Neuronal stem cell (in vitro differentiated cells): ENCODE data around the gene RSPO4.
A peak's percentile ranks its signal among the peaks of the same experiment; 100 is the strongest.
"Not testable (repeated sequence)": the region's sequence is repeated elsewhere in the genome, so short reads cannot be mapped to it uniquely, and the experiment has no call there.

Source experiments
- DNase-seq: peaks from one replicate; pipeline ENCODE4 v3.0.0-alpha.2; 2013; ENCODE audit warnings: low spot score
- H2AFZ ChIP-seq: one replicate; pipeline ENCODE4 v1.6.1; 2013; ENCODE audit warnings: mild to moderate bottlenecking, low read length, inconsistent platforms
- H2AK5ac ChIP-seq: 2 replicates; pipeline ENCODE4 v1.6.1; 2013; ENCODE audit warnings: low read depth, mild to moderate bottlenecking, inconsistent platforms, low read length, moderate library complexity, mixed read lengths
- H2BK120ac ChIP-seq: 2 replicates; pipeline ENCODE4 v1.6.1; 2013; ENCODE audit warnings: low read depth, mild to moderate bottlenecking, inconsistent platforms, low read length, moderate library complexity, mixed read lengths
- H2BK12ac ChIP-seq: one replicate; pipeline ENCODE4 v1.6.1; 2013; ENCODE audit warnings: low read length, inconsistent platforms
- H2BK15ac ChIP-seq: 2 replicates; pipeline ENCODE4 v1.6.1; 2013; ENCODE audit warnings: mild to moderate bottlenecking, low read length, inconsistent platforms, mixed read lengths
- H2BK5ac ChIP-seq: one replicate; pipeline ENCODE4 v1.6.1; 2013; ENCODE audit warnings: inconsistent platforms, mild to moderate bottlenecking, low read length, moderate library complexity
- H3K14ac ChIP-seq: one replicate; pipeline ENCODE4 v1.6.1; 2013; ENCODE audit warnings: low read length, inconsistent platforms
- H3K18ac ChIP-seq: 2 replicates; pipeline ENCODE4 v1.6.1; 2013; ENCODE audit warnings: low read length, inconsistent platforms
- H3K23ac ChIP-seq: 2 replicates; pipeline ENCODE4 v1.6.1; 2013; ENCODE audit warnings: low read depth, mild to moderate bottlenecking, mixed read lengths, low read length, inconsistent platforms; ENCODE audit not compliant: poor library complexity
- H3K27ac ChIP-seq: replicated peaks from 3 replicates; pipeline ENCODE4 v1.5.1; 2013; ENCODE audit warnings: low read length, inconsistent platforms
- H3K27me3 ChIP-seq, 3 experiments: 2 replicates each; pipeline ENCODE4 v1.6.1; 2013; ENCODE audit warnings: low read length in 3 of 3, mild to moderate bottlenecking in 2 of 3, inconsistent platforms in 1 of 3, low read depth in 1 of 3, mixed read lengths in 1 of 3, moderate library complexity in 1 of 3; ENCODE audit not compliant: control insufficient read depth in 3 of 3, insufficient read depth in 3 of 3
- H3K36me3 ChIP-seq, 2 donors: replicated peaks in 1 of 2; 2 replicates each; pipeline ENCODE4 v1.6.1; 2013; ENCODE audit warnings: low read length in 2 of 2; ENCODE audit not compliant: control insufficient read depth in 2 of 2, insufficient read depth in 2 of 2
- H3K4ac ChIP-seq: 2 replicates; pipeline ENCODE4 v1.6.1; 2013; ENCODE audit warnings: inconsistent platforms, mild to moderate bottlenecking, low read length, moderate library complexity
- H3K4me1 ChIP-seq, 2 donors: 1 replicate in 1 of 2; 2 replicates in 1 of 2; pipeline ENCODE4 v1.6.1; 2013; ENCODE audit warnings: low read length in 2 of 2, low read depth in 1 of 2; ENCODE audit not compliant: control insufficient read depth in 2 of 2, insufficient read depth in 1 of 2
- H3K4me2 ChIP-seq: one replicate; pipeline ENCODE4 v1.6.1; 2013; ENCODE audit warnings: mild to moderate bottlenecking, low read length, inconsistent platforms; ENCODE audit not compliant: insufficient read depth, poor library complexity, severe bottlenecking
- H3K4me3 ChIP-seq, 2 donors: 2 replicates each; pipeline ENCODE4 v1.5.1; 2013; ENCODE audit warnings: low read length in 2 of 2, mild to moderate bottlenecking in 2 of 2, inconsistent platforms in 1 of 2, moderate library complexity in 1 of 2
- H3K79me1 ChIP-seq: one replicate; pipeline ENCODE4 v1.6.1; 2013; ENCODE audit warnings: low read depth, mild to moderate bottlenecking, inconsistent platforms, low read length, moderate library complexity
- H3K9ac ChIP-seq: one replicate; pipeline ENCODE4 v1.6.1; 2013; ENCODE audit warnings: mild to moderate bottlenecking, low read depth, low read length, inconsistent platforms; ENCODE audit not compliant: poor library complexity
- H3K9me3 ChIP-seq, 2 donors: replicated peaks in 1 of 2; 2 replicates each; pipeline versions ENCODE3 to v1.6.1; 2013; ENCODE audit warnings: low read length in 2 of 2, mild to moderate bottlenecking in 2 of 2, inconsistent platforms in 1 of 2, low read depth in 1 of 2, mixed read lengths in 1 of 2, moderate library complexity in 1 of 2; ENCODE audit not compliant: control insufficient read depth in 2 of 2, insufficient read depth in 1 of 2
- H4K8ac ChIP-seq: one replicate; pipeline ENCODE4 v1.6.1; 2013; ENCODE audit warnings: low read depth, mild to moderate bottlenecking, inconsistent platforms, low read length, moderate library complexity
- H4K91ac ChIP-seq: one replicate; pipeline ENCODE4 v1.6.1; 2013; ENCODE audit warnings: low read length, low read depth, mild to moderate bottlenecking, inconsistent platforms; ENCODE audit not compliant: poor library complexity
- WGBS, 2 donors: extraction: QIAGEN DNeasy Blood & Tissue Kit; methylation state at CpG; one replicate each; pipeline ENCODE4 v1.1.7; 2013; ENCODE audit warnings: missing lambda C conversion rate in 2 of 2, mixed read lengths in 1 of 2; ENCODE audit not compliant: insufficient read length in 2 of 2, insufficient replicate concordance in 1 of 2; ENCODE audit errors: extremely low coverage in 2 of 2; 5-methylcytosine and 5-hydroxymethylcytosine counted together

RSPO4 gene

DNA sequence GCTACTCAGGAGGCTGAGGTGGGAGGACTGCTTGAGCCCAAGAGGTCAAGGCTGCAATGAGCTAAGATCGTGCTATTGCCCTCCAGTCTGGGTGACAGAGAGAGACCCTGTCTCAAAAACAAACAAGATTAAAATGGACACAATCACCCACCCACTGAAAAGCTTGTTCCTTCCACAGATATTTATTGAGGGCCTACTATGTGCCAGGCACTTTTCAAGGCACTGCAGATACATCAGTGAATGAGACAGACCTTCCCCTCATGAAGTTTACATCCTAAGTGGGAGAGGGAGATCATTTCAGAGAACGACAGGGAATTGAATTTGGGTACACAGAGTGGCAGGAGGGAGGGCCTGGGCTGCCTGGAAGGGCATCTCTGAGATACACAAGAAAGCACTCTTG is 14.4 kb downstream of the RSPO4 start:
- Histone ChIP-seq H3K27me3 (peaks cover 0 to 38% (median 2%) of the 10 kb centered on the region in 3 experiments), H3K4me3 (no peak overlapping the region), H3K9ac (no peak overlapping the region), H2BK5ac (no peak overlapping the region), H3K4me1 (peaks cover 0 to 2% of the 10 kb centered on the region in 2 donors), H4K91ac (no peak overlapping the region), H2BK12ac (no peak overlapping the region), H3K4ac (no peak overlapping the region), H3K14ac (no peak overlapping the region), H3K4me2 (no peak overlapping the region), H4K8ac (no peak overlapping the region), H3K36me3 (no peaks in the 10 kb centered on the region), H3K79me1 (no peaks in the 10 kb centered on the region), H2AK5ac (no peak overlapping the region), H3K23ac (no peak overlapping the region), H2BK120ac (no peak overlapping the region), H2AFZ (no peak overlapping the region), H2BK15ac (peak overlapping the region; percentile 75), H3K27ac (no peak overlapping the region), H3K9me3 (no peaks in the 10 kb centered on the region), H3K18ac (no peak overlapping the region)
- no CpG with 5 or more reads among the region's 2 CpGs for WGBS, 2 donors
- DNase-seq, result no peak

DNA sequence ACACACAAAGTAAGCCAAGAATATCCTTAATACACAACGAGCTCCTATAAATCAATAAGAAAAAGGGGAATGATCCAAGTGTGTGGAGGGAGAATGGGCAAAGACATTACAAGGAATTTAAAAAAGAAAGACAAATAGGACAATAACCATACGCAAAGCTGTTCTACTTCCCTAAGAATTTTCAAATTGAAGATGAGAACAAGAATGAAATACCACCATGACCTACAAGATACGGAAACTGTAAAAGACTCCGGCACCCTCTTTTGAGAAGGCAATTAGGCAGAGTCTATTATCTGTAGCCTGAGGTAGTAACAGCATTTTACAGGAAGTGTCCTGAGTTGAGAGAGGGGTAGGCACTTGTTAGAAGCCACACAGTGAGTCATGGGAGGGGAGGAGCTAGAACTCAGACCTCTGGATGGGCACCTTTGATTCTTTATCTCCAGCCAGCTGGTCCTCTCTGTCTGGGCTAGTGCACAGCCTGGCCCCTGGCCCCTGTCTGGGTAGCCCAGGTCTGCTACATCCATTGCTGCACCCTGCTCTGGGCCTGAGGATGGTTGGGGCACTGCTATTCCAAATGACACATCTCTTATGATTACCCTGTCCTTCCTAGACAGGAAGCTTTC is 15.3 kb downstream of the RSPO4 start:
- H3K23ac ChIP-seq, result no peak overlapping the region
- peaks cover 0 to 43% (median 2%) of the 10 kb centered on the region in 3 experiments for H3K27me3 ChIP-seq
- H2BK5ac ChIP-seq, result no peak overlapping the region
- H2AK5ac ChIP-seq, result no peak overlapping the region
- H2AFZ ChIP-seq, result no peak overlapping the region
- no peak overlapping the region for H3K4me3 ChIP-seq
- no peaks in the 10 kb centered on the region for H3K36me3 ChIP-seq
- no peak overlapping the region for H3K18ac ChIP-seq
- peaks cover 0 to 2% of the 10 kb centered on the region in 2 donors for H3K4me1 ChIP-seq
- H2BK15ac ChIP-seq, result no peak overlapping the region
- H3K4me2 ChIP-seq, result no peak overlapping the region
- DNase-seq, result no peak
- H4K91ac ChIP-seq, result no peak overlapping the region
- no peak overlapping the region for H3K27ac ChIP-seq
- no peak overlapping the region for H2BK120ac ChIP-seq
- no CpG with 5 or more reads among the region's 4 CpGs for WGBS, 2 donors
- H4K8ac ChIP-seq, result no peak overlapping the region
- H3K4ac ChIP-seq, result no peak overlapping the region
- no peak overlapping the region for H3K9ac ChIP-seq
- no peaks in the 10 kb centered on the region for H3K79me1 ChIP-seq
- no peak overlapping the region for H2BK12ac ChIP-seq
- no peak overlapping the region for H3K14ac ChIP-seq
- H3K9me3 ChIP-seq, result no peaks in the 10 kb centered on the region

DNA sequence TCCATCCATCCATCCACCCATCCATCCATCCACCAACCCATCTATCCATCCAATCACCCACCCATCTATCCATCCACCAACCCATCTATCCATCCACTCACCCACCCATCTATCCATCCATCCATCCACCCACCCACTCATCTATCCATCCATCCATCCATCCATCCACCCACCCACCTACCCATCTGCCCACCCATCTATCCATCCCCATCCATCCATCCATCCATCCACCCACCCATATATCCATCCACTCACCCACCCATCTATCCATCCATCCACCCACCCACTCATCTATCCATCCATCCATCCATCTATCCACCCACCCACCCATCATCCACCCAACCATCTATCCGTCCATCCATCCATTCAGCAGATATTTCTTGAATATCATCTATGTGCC is 17.1 kb downstream of the RSPO4 start:
- not testable (repeated sequence) for H3K23ac ChIP-seq, H3K4me3 ChIP-seq, H2BK12ac ChIP-seq, H2AFZ ChIP-seq, H2AK5ac ChIP-seq, H2BK120ac ChIP-seq, H3K18ac ChIP-seq, H3K9me3 ChIP-seq, H2BK5ac ChIP-seq, H3K27ac ChIP-seq, H3K36me3 ChIP-seq, H3K4me1 ChIP-seq, DNase-seq, H2BK15ac ChIP-seq, H3K9ac ChIP-seq, H4K8ac ChIP-seq, H4K91ac ChIP-seq, H3K14ac ChIP-seq, H3K4me2 ChIP-seq, H3K79me1 ChIP-seq, H3K4ac ChIP-seq
- WGBS, 2 donors, result no CpG with 5 or more reads among the region's 1 CpG
- H3K27me3 ChIP-seq, result peaks cover 0 to 46% (median 0%) of the 10 kb centered on the region in 3 experiments

DNA sequence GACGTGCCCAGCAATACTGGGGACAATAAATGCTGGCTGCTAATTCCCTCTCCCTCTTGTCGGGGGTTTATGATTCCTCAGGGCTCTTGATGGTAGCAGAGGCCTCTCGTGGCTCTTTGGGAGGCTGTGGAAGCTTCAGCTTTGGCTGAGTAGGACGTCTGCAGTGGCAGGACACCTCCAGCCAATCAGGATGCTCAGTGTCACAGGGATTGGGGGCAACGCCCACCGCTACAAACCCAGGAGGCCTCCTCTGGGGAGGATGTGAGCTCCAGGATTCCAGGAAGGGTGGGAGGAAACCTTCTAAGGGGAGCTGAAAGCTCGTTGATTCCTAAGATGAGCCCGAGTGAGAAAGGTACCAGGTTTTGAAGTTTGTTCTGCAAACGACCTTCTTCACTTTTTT is 19.4 kb downstream of the RSPO4 start:
- no peak for DNase-seq
- Histone ChIP-seq H3K79me1 (no peaks in the 10 kb centered on the region), H2AK5ac (no peak overlapping the region), H4K91ac (no peak overlapping the region), H3K23ac (no peak overlapping the region), H3K18ac (no peak overlapping the region), H2BK12ac (no peak overlapping the region), H2AFZ (no peak overlapping the region), H3K4me2 (no peak overlapping the region), H3K36me3 (no peaks in the 10 kb centered on the region), H2BK15ac (no peak overlapping the region), H3K4me3 (no peak overlapping the region), H2BK120ac (no peak overlapping the region), H3K9me3 (no peaks in the 10 kb centered on the region), H3K9ac (no peak overlapping the region), H3K4ac (no peak overlapping the region), H3K14ac (no peak overlapping the region), H2BK5ac (no peak overlapping the region), H3K27me3 (peaks cover 0 to 36% (median 0%) of the 10 kb centered on the region in 3 experiments), H3K4me1 (no peaks in the 10 kb centered on the region), H4K8ac (no peak overlapping the region), H3K27ac (no peak overlapping the region)
- WGBS, 2 donors, result no CpG with 5 or more reads among the region's 9 CpGs
